H1 (cell line): ENCODE data around the gene MAML1. TPM values are rescaled to one million over a fixed set of nuclear protein-coding genes. Genes with fewer than 3 reads are reported as not detected.

Source experiments
- CTCF ChIA-PET: fragments of 300-600 bp; sonication (Branson Sonifier 250); formaldehyde crosslinking; loops from one replicate; lab custom pipeline; 2021; ENCODE audit not compliant: partially characterized antibody; lab: Charles Lee
- POLR2A ChIA-PET: fragments of 300-600 bp; sonication (Branson Sonifier 250); formaldehyde crosslinking; loops from one replicate; lab custom pipeline; 2021; ENCODE audit warnings: inconsistent platforms; ENCODE audit not compliant: partially characterized antibody; lab: Charles Lee
- DNase-seq, 2 experiments: peaks; one replicate each; pipeline versions ENCODE4 v3.0.0 to v3.0.0-alpha.2; 2010 to 2022; ENCODE audit warnings: low spot score in 2 of 2, low read depth in 1 of 2, mixed read lengths in 1 of 2
- FAIRE-seq: peaks from 2 replicates; lab custom pipeline; 2011; peaks lifted over from hg19 to GRCh38; lab: Jason Lieb, UNC
- H2AFZ ChIP-seq: 2 replicates; pipeline ENCODE4 v1.8.1; 2012; ENCODE audit warnings: low read length, inconsistent platforms
- H2AK5ac ChIP-seq: 2 replicates; pipeline ENCODE4 v1.6.1; 2013; ENCODE audit warnings: low read depth, low read length
- H2BK120ac ChIP-seq: replicated peaks from 2 replicates; pipeline ENCODE3; 2013; ENCODE audit warnings: low read depth, low read length, inconsistent platforms
- H2BK12ac ChIP-seq: 2 replicates; pipeline ENCODE4 v1.6.1; 2013; ENCODE audit warnings: low read depth, low read length
- H2BK15ac ChIP-seq: 2 replicates; pipeline ENCODE4 v1.6.1; 2013; ENCODE audit warnings: low read length
- H2BK20ac ChIP-seq: 2 replicates; pipeline ENCODE4 v1.6.1; 2013; ENCODE audit warnings: low read length
- H2BK5ac ChIP-seq: 2 replicates; pipeline ENCODE4 v1.6.1; 2013; ENCODE audit warnings: low read depth, low read length
- H3K14ac ChIP-seq: 2 replicates; pipeline ENCODE4 v1.6.1; 2013; ENCODE audit warnings: inconsistent platforms; ENCODE audit not compliant: insufficient read length
- H3K18ac ChIP-seq: 2 replicates; pipeline ENCODE4 v1.6.1; 2013; ENCODE audit warnings: low read length; ENCODE audit errors: extremely low read depth
- H3K23ac ChIP-seq: 2 replicates; pipeline ENCODE4 v1.6.1; 2013; ENCODE audit warnings: inconsistent platforms; ENCODE audit not compliant: insufficient read length
- H3K23me2 ChIP-seq: 2 replicates; pipeline ENCODE4 v1.6.1; 2013; ENCODE audit warnings: low read depth, low read length
- H3K27ac ChIP-seq: 2 replicates; pipeline ENCODE4 v1.6.1; 2011; ENCODE audit warnings: low read depth, low read length, inconsistent platforms
- H3K27me3 ChIP-seq, 4 experiments: replicated peaks in 1 of 4; 1 replicate in 1 of 4; 2 replicates in 3 of 4; pipeline versions ENCODE4 v1.6.1 to v1.8.1; 2011 to 2013; ENCODE audit warnings: low read length in 3 of 4, mild to moderate bottlenecking in 3 of 4, inconsistent platforms in 2 of 4, mixed read lengths in 2 of 4, moderate library complexity in 1 of 4; ENCODE audit not compliant: control insufficient read depth in 3 of 4, insufficient read depth in 3 of 4; ENCODE audit errors: extremely low read depth in 1 of 4
- H3K36me3 ChIP-seq, 4 experiments: 2 replicates each; pipeline versions ENCODE4 v1.6.1 to v1.8.1; 2011 to 2013; ENCODE audit warnings: mild to moderate bottlenecking in 4 of 4, low read length in 3 of 4, moderate library complexity in 2 of 4, control low read depth in 1 of 4, inconsistent platforms in 1 of 4; ENCODE audit not compliant: insufficient read depth in 4 of 4, control insufficient read depth in 2 of 4
- H3K4ac ChIP-seq: replicated peaks from 2 replicates; pipeline ENCODE3; 2013; ENCODE audit warnings: low read length, low read depth, mixed read lengths, inconsistent platforms; ENCODE audit not compliant: insufficient read length
- H3K4me1 ChIP-seq, 4 experiments: replicated peaks in 1 of 4; 1 replicate in 1 of 4; 2 replicates in 3 of 4; pipeline versions ENCODE4 v1.6.1 to v1.8.1; 2011 to 2013; ENCODE audit warnings: low read length in 3 of 4, inconsistent platforms in 2 of 4, mixed read lengths in 1 of 4; ENCODE audit not compliant: insufficient read depth in 4 of 4, control insufficient read depth in 3 of 4
- H3K4me2 ChIP-seq, 2 experiments: 2 replicates each; pipeline versions ENCODE4 v1.6.1 to v1.8.1; 2011 to 2013; ENCODE audit warnings: low read depth in 2 of 2, low read length in 2 of 2, control low read depth in 1 of 2, inconsistent platforms in 1 of 2, mild to moderate bottlenecking in 1 of 2; ENCODE audit not compliant: insufficient read depth in 1 of 2
- H3K4me3 ChIP-seq, 4 experiments: fragments of 200-600, 300-600 bp in 1 of 4; sonication (generic), shearing (Covaris generic), sonication (Bioruptor Twin) in 1 of 4; 2 replicates each; pipeline versions ENCODE4 v1.5.1 to v1.8.1; 2011 to 2016; ENCODE audit warnings: low read length in 4 of 4, low read depth in 3 of 4, control low read depth in 2 of 4, inconsistent platforms in 2 of 4, mild to moderate bottlenecking in 2 of 4, mixed read lengths in 1 of 4, moderate library complexity in 1 of 4; ENCODE audit not compliant: insufficient read depth in 2 of 4; ENCODE audit errors: extremely low read depth in 1 of 4
- H3K56ac ChIP-seq: replicated peaks from 2 replicates; pipeline ENCODE3; 2013; ENCODE audit warnings: low read depth, mild to moderate bottlenecking, mixed read lengths, low read length, inconsistent platforms; ENCODE audit not compliant: insufficient read length
- H3K79me1 ChIP-seq: 2 replicates; pipeline ENCODE4 v1.6.1; 2013; ENCODE audit warnings: low read depth, low read length, control low read depth
- H3K79me2 ChIP-seq, 2 experiments: 2 replicates each; pipeline versions ENCODE4 v1.6.1 to v1.8.1; 2012 to 2013; ENCODE audit warnings: low read length in 2 of 2, mild to moderate bottlenecking in 2 of 2, inconsistent platforms in 1 of 2; ENCODE audit not compliant: insufficient read depth in 2 of 2, control insufficient read depth in 1 of 2
- H3K9ac ChIP-seq, 4 experiments: replicated peaks in 1 of 4; 1 replicate in 1 of 4; 2 replicates in 3 of 4; pipeline versions ENCODE4 v1.6.1 to v1.8.1; 2011 to 2013; ENCODE audit warnings: low read depth in 3 of 4, low read length in 3 of 4, control low read depth in 2 of 4, mild to moderate bottlenecking in 2 of 4, moderate library complexity in 2 of 4, inconsistent platforms in 1 of 4; ENCODE audit errors: extremely low read depth in 1 of 4
- H3K9me3 ChIP-seq, 2 experiments: 2 replicates each; pipeline versions ENCODE4 v1.6.1 to v1.8.1; 2012 to 2013; ENCODE audit warnings: mild to moderate bottlenecking in 2 of 2, moderate library complexity in 2 of 2, control low read depth in 1 of 2, inconsistent platforms in 1 of 2, low read depth in 1 of 2, low read length in 1 of 2, mixed read lengths in 1 of 2; ENCODE audit not compliant: insufficient read depth in 2 of 2
- H4K20me1 ChIP-seq, 2 experiments: replicated peaks in 1 of 2; 2 replicates each; pipeline versions ENCODE3 to v1.8.1; 2011 to 2013; ENCODE audit warnings: inconsistent platforms in 2 of 2, low read length in 2 of 2, mild to moderate bottlenecking in 1 of 2; ENCODE audit not compliant: insufficient read depth in 2 of 2, control insufficient read depth in 1 of 2
- H4K5ac ChIP-seq: 2 replicates; pipeline ENCODE4 v1.6.1; 2013; ENCODE audit warnings: low read length, low read depth, mixed read lengths, inconsistent platforms; ENCODE audit not compliant: insufficient read length
- H4K8ac ChIP-seq: 2 replicates; pipeline ENCODE4 v1.8.0; 2013; ENCODE audit warnings: mild to moderate bottlenecking, moderate library complexity, low read length, inconsistent platforms; ENCODE audit not compliant: insufficient read depth; ENCODE audit errors: extremely low read depth
- H4K91ac ChIP-seq: replicated peaks from 2 replicates; pipeline ENCODE3; 2013; ENCODE audit warnings: low read length, mixed read lengths, inconsistent platforms; ENCODE audit not compliant: insufficient read length
- CEBPB ChIP-seq: IDR thresholded peaks from 2 replicates; pipeline ENCODE4 v1.6.1; 2012; ENCODE audit warnings: low read depth, low read length
- CHD2 ChIP-seq: IDR thresholded peaks from 2 replicates; pipeline ENCODE4 v1.6.1; 2012; ENCODE audit warnings: low read length, improper control_type of control experiment
- GABPA ChIP-seq: IDR thresholded peaks from 2 replicates; pipeline ENCODE4 v1.6.1; 2011; ENCODE audit warnings: mild to moderate bottlenecking, low read length, moderate library complexity, borderline replicate concordance; ENCODE audit not compliant: insufficient read depth
- HDAC2 ChIP-seq, 2 experiments: fragments of 300-600 bp in 1 of 2; sonication (generic) in 1 of 2; IDR thresholded peaks; 2 replicates each; pipeline ENCODE4 v1.6.1; 2011 to 2012; ENCODE audit warnings: low read depth in 2 of 2, low read length in 2 of 2, mild to moderate bottlenecking in 2 of 2, moderate library complexity in 2 of 2, borderline replicate concordance in 1 of 2, inconsistent platforms in 1 of 2
- NRF1 ChIP-seq: IDR thresholded peaks from 2 replicates; pipeline ENCODE4 v1.6.1; 2011; ENCODE audit warnings: mild to moderate bottlenecking, low read depth, low read length, improper control_type of control experiment
- PHF8 ChIP-seq: fragments of 200-600 bp; sonication (generic); conservative IDR thresholded peaks from 2 replicates; pipeline ENCODE4 v1.7.1; 2012; ENCODE audit warnings: low read depth, mild to moderate bottlenecking, inconsistent platforms, low read length, moderate library complexity
- POLR2A ChIP-seq, 2 experiments: IDR thresholded peaks; 1 replicate in 1 of 2; 2 replicates in 1 of 2; pipeline ENCODE4 v1.6.1; 2011; ENCODE audit warnings: low read depth in 2 of 2, low read length in 2 of 2, mild to moderate bottlenecking in 2 of 2; ENCODE audit errors: control extremely low read depth in 1 of 2
- RXRA ChIP-seq: IDR thresholded peaks from 2 replicates; pipeline ENCODE4 v1.6.1; 2011; ENCODE audit warnings: low read depth, mild to moderate bottlenecking, low read length, moderate library complexity; ENCODE audit not compliant: insufficient read depth
- SP1 ChIP-seq: IDR thresholded peaks from 2 replicates; pipeline ENCODE4 v1.6.1; 2011; ENCODE audit warnings: low read depth, low read length
- SUZ12 ChIP-seq: fragments of 200-600 bp; sonication (generic); IDR thresholded peaks from 2 replicates; pipeline ENCODE4 v1.6.1; 2012; ENCODE audit warnings: mild to moderate bottlenecking, inconsistent platforms, low read length, moderate library complexity, mixed read lengths
- WGBS, 2 experiments: shearing (Covaris generic) in 1 of 2; methylation state at CpG; one replicate each; pipeline versions ENCODE4 v1.1.6 to v1.1.7; 2013 to 2015; ENCODE audit warnings: low lambda C conversion rate in 2 of 2, mixed read lengths in 2 of 2, inconsistent platforms in 1 of 2, low coverage in 1 of 2, missing lambda C conversion rate in 1 of 2; ENCODE audit not compliant: insufficient replicate concordance in 2 of 2, insufficient coverage in 1 of 2, insufficient read length in 1 of 2; ENCODE audit errors: extremely low coverage in 1 of 2, missing lambda C conversion rate in 1 of 2; 5-methylcytosine and 5-hydroxymethylcytosine counted together
- polyA plus RNA-seq, 7 experiments: library from polyadenylated mRNA; depleted of rRNA in 3 of 7; stranded (reverse) in 5 of 7; unstranded in 2 of 7; fragments of >200 nt in 5 of 7; fragments of 200-250 nt in 2 of 7; gene quantifications; 1 replicate in 5 of 7; 2 replicates in 1 of 7; 4 replicates in 1 of 7; pipeline versions ENCODE4 v1.2.1 to v1.2.3, GENCODE V29; 2011 to 2013; ENCODE audit warnings: missing spikeins in 2 of 7, mixed read lengths in 2 of 7
- total RNA-seq: library from RNA; stranded (reverse); fragmentation: NEBNext Ultra II Directional; extraction: Animal tissue kit (Norgen Biotek cat#: 25700); gene quantifications from 2 replicates; pipeline ENCODE4 v1.2.1, GENCODE V29; 2021
- TF ChIP-seq, protein P1 (sequence below), 3 experiments: IDR thresholded peaks; 1 replicate in 2 of 3; 2 replicates in 1 of 3; pipeline versions ENCODE4 v1.5.1 to v1.6.1; 2011; ENCODE audit warnings: low read length in 3 of 3, mild to moderate bottlenecking in 3 of 3, inconsistent platforms in 2 of 3, low read depth in 1 of 3, moderate library complexity in 1 of 3; ENCODE audit not compliant: insufficient read depth in 1 of 3; ENCODE audit errors: control extremely low read depth in 1 of 3

MAML1 gene
- total and polyA plus RNA-seq, 2 of the 8 experiments (the other 6 are each of a cell fraction or from before 2014, with no cell fraction given): 17.1 to 41.9 TPM

DNA sequence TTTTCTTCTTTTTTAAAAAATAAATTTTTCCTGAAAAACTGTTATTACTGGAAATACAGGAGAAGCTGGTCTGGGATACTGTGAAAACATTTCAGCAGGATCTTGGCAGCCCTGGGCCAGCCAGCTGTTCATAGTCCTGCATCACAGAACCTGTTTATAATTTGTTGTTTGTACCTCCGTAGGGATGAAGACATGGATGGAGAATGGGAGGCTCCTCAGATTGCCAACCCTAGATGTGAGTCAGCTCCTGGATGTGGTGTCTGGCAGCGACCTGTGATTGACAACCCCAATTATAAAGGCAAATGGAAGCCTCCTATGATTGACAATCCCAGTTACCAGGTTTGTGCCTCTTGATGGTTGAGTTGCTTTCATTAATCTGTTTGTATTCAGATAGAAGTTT is 12.4 kb upstream of the MAML1 start:
- H2BK15ac ChIP-seq: no peak overlapping the region
- H3K4me2 ChIP-seq: no peak overlapping the region
- no peak overlapping the region for H3K27ac ChIP-seq
- no peak overlapping the region for H4K8ac ChIP-seq
- H3K56ac ChIP-seq: no peak overlapping the region
- no peaks in the 10 kb centered on the region for H3K9me3 ChIP-seq
- H3K18ac ChIP-seq: no peak overlapping the region
- POLR2A ChIA-PET: interaction anchor here (1.1 to 1.9 kb wide), 7 partner anchors 9 to 145 kb away, joined by 3 to 6 read pairs (median 3); partner anchors contain the start of gene MAML1
- H3K4ac ChIP-seq: no peak overlapping the region
- no peak overlapping the region for H2BK5ac ChIP-seq
- H2BK20ac ChIP-seq: no peak overlapping the region
- H3K14ac ChIP-seq: no peak overlapping the region
- peaks cover 0 to 7% of the 10 kb centered on the region in 2 experiments; a peak in 2 of 4 replicates for H3K79me2 ChIP-seq
- H3K27me3 ChIP-seq: no peaks in the 10 kb centered on the region
- no peak overlapping the region for H2BK120ac ChIP-seq
- DNase-seq (no peak), FAIRE-seq (no peak)
- H4K20me1 ChIP-seq: peaks cover 0 to 12% of the 10 kb centered on the region in 2 experiments
- H3K4me1 ChIP-seq: no peaks in the 10 kb centered on the region
- 93% methylated on average over 2 of the region's 2 CpGs; no CpG with 5 or more reads in 1 of the 2 experiments for WGBS, 2 experiments
- H3K9ac ChIP-seq: no peak overlapping the region
- H3K79me1 ChIP-seq: peaks cover 2% of the 10 kb centered on the region; the same call in 1 of the 2 replicates
- no peak overlapping the region for H3K4me3 ChIP-seq
- H2AFZ ChIP-seq: no peak overlapping the region
- H3K23ac ChIP-seq: no peak overlapping the region
- H2AK5ac ChIP-seq: no peak overlapping the region
- no peak overlapping the region for H4K5ac ChIP-seq
- CTCF ChIA-PET: no interaction called here
- H3K23me2 ChIP-seq: no peaks in the 10 kb centered on the region
- peaks cover 42 to 95% (median 82%) of the 10 kb centered on the region in 4 experiments for H3K36me3 ChIP-seq
- no peak overlapping the region for H2BK12ac ChIP-seq
- no peak overlapping the region for H4K91ac ChIP-seq
- TF ChIP-seq POLR2A (IDR thresholded peaks at IDR 0.05; ENCODE audit: control extremely low read depth in 1 of 2, low read depth in 2 of 2, low read length in 2 of 2): no peak
- no peak for TF ChIP-seq SP1
- TF ChIP-seq RXRA: no peak
- TF ChIP-seq PHF8: no peak
- TF ChIP-seq CHD2: no peak
- TF ChIP-seq NRF1: no peak
- no peak for TF ChIP-seq HDAC2 (IDR thresholded peaks at IDR 0.05; ENCODE audit: borderline replicate concordance in 1 of 2, low read depth in 2 of 2, low read length in 2 of 2)
- no peak for TF ChIP-seq SUZ12
- no peak for TF ChIP-seq GABPA
- TF ChIP-seq, protein P1, sequence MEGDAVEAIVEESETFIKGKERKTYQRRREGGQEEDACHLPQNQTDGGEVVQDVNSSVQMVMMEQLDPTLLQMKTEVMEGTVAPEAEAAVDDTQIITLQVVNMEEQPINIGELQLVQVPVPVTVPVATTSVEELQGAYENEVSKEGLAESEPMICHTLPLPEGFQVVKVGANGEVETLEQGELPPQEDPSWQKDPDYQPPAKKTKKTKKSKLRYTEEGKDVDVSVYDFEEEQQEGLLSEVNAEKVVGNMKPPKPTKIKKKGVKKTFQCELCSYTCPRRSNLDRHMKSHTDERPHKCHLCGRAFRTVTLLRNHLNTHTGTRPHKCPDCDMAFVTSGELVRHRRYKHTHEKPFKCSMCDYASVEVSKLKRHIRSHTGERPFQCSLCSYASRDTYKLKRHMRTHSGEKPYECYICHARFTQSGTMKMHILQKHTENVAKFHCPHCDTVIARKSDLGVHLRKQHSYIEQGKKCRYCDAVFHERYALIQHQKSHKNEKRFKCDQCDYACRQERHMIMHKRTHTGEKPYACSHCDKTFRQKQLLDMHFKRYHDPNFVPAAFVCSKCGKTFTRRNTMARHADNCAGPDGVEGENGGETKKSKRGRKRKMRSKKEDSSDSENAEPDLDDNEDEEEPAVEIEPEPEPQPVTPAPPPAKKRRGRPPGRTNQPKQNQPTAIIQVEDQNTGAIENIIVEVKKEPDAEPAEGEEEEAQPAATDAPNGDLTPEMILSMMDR (IDR thresholded peaks at IDR 0.05; ENCODE audit: control extremely low read depth in 1 of 3, insufficient read depth in 1 of 3, low read depth in 1 of 3, low read length in 3 of 3): no peak
- TF ChIP-seq CEBPB: no peak
